ENCODE results near the gene IFI27. TPM values are rescaled to one million over a fixed set of nuclear protein-coding genes. Genes with fewer than 3 reads are reported as not detected.
"Not testable (repeated sequence)": the region's sequence is repeated elsewhere in the genome, so short reads cannot be mapped to it uniquely, and the experiment has no call there.

The IFI27 gene
- total and polyA plus RNA-seq, 2 experiments from 2014 or later = 2.6 to 6.6 TPM

GRCh38 chr14:94152676-94153075 is 42.1 kb downstream of the IFI27 start:
- peaks cover 15% of the 10 kb centered on the region for H3K27me3 ChIP-seq
- H3K36me3 ChIP-seq = no peaks in the 10 kb centered on the region
- H3K4me1 ChIP-seq (ENCODE audit: low read depth) = no peaks in the 10 kb centered on the region
- H3K27ac ChIP-seq = no peak overlapping the region
- no peak for DNase-seq (ENCODE audit: low read depth in 1 of 2, low spot score in 1 of 2)
- H3K4me3 ChIP-seq = no peak overlapping the region
- no peak for TF ChIP-seq CTCF (IDR thresholded peaks at IDR 0.05; ENCODE audit: low read depth, low read length)
- H3K9me3 ChIP-seq (ENCODE audit: low read depth) = no peaks in the 10 kb centered on the region

GRCh38 chr14:94153750-94154342 is 43.3 kb downstream of the IFI27 start:
- Histone ChIP-seq H3K4me3 (no peak overlapping the region), H3K27me3 (peaks cover 19% of the 10 kb centered on the region), H3K27ac (no peak overlapping the region), H3K9me3 (ENCODE audit: low read depth) (no peaks in the 10 kb centered on the region), H3K36me3 (no peaks in the 10 kb centered on the region), H3K4me1 (ENCODE audit: low read depth) (no peaks in the 10 kb centered on the region)
- no peak for DNase-seq (ENCODE audit: low read depth in 1 of 2, low spot score in 1 of 2)
- no peak for TF ChIP-seq CTCF (IDR thresholded peaks at IDR 0.05; ENCODE audit: low read depth, low read length)

GRCh38 chr14:94156143-94156542 is 45.6 kb downstream of the IFI27 start:
- H3K27me3 ChIP-seq = peaks cover 19% of the 10 kb centered on the region
- not testable (repeated sequence) for H3K4me3 ChIP-seq; H3K36me3 ChIP-seq; H3K4me1 ChIP-seq (ENCODE audit: low read depth); H3K9me3 ChIP-seq (ENCODE audit: low read depth); DNase-seq (ENCODE audit: low read depth in 1 of 2, low spot score in 1 of 2); H3K27ac ChIP-seq

GRCh38 chr14:94157197-94157596 is 46.7 kb downstream of the IFI27 start:
- no peak for TF ChIP-seq CTCF (IDR thresholded peaks at IDR 0.05; ENCODE audit: low read depth, low read length)

GRCh38 chr14:94158239-94158883 is 47.8 kb downstream of the IFI27 start:
- peaks cover 8% of the 10 kb centered on the region for H3K27me3 ChIP-seq
- DNase-seq (ENCODE audit: low read depth in 1 of 2, low spot score in 1 of 2) = no peak
- H3K4me1 ChIP-seq (ENCODE audit: low read depth) = no peaks in the 10 kb centered on the region
- no peak overlapping the region for H3K4me3 ChIP-seq
- H3K36me3 ChIP-seq = no peaks in the 10 kb centered on the region
- no peaks in the 10 kb centered on the region for H3K9me3 ChIP-seq (ENCODE audit: low read depth)
- no peak for TF ChIP-seq CTCF (IDR thresholded peaks at IDR 0.05; ENCODE audit: low read depth, low read length)
- no peak overlapping the region for H3K27ac ChIP-seq

More at GRCh38 chr14:94157197-94157596, 46.7 kb downstream of the IFI27 start:
- Histone ChIP-seq H3K4me3 (no peak overlapping the region), H3K27me3 (peaks cover 16% of the 10 kb centered on the region), H3K27ac (no peak overlapping the region), H3K4me1 (ENCODE audit: low read depth) (no peaks in the 10 kb centered on the region), H3K9me3 (ENCODE audit: low read depth) (no peaks in the 10 kb centered on the region), H3K36me3 (no peaks in the 10 kb centered on the region)
- no peak for DNase-seq (ENCODE audit: low read depth in 1 of 2, low spot score in 1 of 2)

GRCh38 chr14:94161058-94161457 is 50.5 kb downstream of the IFI27 start:
- Histone ChIP-seq H3K27me3 (peaks cover 10% of the 10 kb centered on the region), H3K36me3 (no peaks in the 10 kb centered on the region), H3K4me3 (no peak overlapping the region), H3K27ac (no peak overlapping the region), H3K9me3 (ENCODE audit: low read depth) (no peaks in the 10 kb centered on the region), H3K4me1 (ENCODE audit: low read depth) (no peaks in the 10 kb centered on the region)
- no peak for TF ChIP-seq CTCF (IDR thresholded peaks at IDR 0.05; ENCODE audit: low read depth, low read length)
- no peak for DNase-seq (ENCODE audit: low read depth in 1 of 2, low spot score in 1 of 2)

Measured in cardiac muscle cell (in vitro differentiated cells and primary cell).